ENCODE data around the gene SLC9A5.

DNA sequence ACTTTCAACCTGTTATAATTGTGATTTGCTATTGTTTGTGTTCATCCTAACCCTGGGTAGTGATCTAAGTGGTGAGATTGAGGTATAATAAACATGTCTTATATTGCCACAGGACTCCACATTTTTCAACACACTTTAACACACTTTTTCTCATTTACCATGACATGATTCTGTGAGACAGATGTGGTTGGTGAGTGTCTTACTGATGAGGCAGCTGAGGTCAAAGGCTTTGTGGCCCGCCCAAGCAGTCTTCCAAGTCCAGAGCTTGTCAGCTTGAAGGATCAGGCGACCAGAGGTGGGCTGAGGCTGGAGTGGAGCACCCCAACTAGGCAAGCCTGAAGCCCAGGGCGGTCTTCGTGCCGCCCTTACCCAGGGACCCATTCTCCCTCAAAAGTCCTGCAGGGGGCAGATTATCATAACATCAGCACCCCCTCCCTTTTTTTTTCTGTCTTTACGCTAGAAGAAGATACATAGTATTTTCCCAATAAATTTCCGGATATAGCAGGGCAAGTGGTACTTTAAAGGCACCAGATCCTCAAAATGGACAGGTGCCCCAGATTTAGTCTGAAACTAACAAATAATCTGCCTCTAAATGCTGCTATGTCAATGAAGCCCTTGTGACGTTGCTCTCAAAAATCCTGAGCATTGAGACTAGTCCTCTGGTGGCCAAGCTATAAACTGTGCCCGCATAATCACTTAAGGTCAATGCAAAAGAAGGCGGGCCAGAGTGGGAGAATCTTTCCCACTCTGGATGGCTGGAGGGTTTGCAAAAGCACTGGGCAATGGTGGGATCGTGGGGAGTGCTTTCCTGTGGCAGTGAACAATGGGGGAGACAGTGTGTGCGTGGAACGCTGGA, 56.7 kb downstream of the SLC9A5 start:
- TF ChIP-seq, protein P1, sequence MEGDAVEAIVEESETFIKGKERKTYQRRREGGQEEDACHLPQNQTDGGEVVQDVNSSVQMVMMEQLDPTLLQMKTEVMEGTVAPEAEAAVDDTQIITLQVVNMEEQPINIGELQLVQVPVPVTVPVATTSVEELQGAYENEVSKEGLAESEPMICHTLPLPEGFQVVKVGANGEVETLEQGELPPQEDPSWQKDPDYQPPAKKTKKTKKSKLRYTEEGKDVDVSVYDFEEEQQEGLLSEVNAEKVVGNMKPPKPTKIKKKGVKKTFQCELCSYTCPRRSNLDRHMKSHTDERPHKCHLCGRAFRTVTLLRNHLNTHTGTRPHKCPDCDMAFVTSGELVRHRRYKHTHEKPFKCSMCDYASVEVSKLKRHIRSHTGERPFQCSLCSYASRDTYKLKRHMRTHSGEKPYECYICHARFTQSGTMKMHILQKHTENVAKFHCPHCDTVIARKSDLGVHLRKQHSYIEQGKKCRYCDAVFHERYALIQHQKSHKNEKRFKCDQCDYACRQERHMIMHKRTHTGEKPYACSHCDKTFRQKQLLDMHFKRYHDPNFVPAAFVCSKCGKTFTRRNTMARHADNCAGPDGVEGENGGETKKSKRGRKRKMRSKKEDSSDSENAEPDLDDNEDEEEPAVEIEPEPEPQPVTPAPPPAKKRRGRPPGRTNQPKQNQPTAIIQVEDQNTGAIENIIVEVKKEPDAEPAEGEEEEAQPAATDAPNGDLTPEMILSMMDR (IDR thresholded peaks at IDR 0.05), result no peak
- no peak for TF ChIP-seq POLR2A (IDR thresholded peaks at IDR 0.05)

Data from transverse colon (tissue), 3 donors.